NCI-H2107 treated with DMSO at 0.1 percent for 48 hours (cell line): Measurements from ENCODE around the gene KCNMB1.

Experiments used
- DNase-seq: peaks from one replicate; lab custom pipeline; 2025; ENCODE audit not compliant: unreplicated experiment; lab: John Stamatoyannopoulos, UW

Gene KCNMB1

DNA sequence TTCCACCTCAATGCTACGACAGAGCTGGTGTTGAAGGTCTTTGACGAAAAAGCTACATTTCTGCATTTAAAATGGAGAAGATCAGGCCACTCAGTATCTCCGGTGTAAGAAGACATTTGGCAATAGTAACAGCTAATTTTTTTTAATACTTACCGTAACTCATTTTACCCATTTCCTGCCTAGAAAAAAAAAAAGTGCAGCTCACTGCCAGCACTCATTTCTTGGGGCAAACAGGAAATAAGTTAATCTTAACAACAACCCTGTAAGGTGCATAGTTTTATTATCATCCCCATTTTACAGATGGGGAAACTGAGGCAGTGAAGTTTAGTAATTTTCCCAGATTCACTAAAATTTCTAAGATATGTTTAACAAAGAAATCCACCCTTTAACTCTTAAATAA is 27.4 kb upstream of the KCNMB1 start:
- no peak for DNase-seq

DNA sequence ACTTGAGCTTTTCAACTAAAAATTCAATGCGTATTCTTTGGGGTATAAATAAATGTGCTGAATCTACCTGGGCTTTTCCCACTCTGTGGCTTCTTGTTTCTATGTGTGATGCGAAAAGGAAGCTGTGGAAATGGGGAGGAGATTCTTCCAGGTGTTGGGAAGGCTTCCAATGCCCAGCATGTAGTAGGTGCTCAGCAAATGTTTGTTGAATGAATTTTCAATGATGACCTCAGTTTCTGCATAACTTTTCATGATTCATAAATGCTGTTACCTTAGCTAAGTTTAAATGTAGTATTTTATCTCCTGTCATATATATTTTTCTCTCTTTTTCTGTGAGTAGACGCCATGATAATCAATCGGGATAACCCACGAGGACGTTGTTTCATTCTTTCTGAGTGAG is 25.6 kb upstream of the KCNMB1 start:
- DNase-seq = no peak

DNA sequence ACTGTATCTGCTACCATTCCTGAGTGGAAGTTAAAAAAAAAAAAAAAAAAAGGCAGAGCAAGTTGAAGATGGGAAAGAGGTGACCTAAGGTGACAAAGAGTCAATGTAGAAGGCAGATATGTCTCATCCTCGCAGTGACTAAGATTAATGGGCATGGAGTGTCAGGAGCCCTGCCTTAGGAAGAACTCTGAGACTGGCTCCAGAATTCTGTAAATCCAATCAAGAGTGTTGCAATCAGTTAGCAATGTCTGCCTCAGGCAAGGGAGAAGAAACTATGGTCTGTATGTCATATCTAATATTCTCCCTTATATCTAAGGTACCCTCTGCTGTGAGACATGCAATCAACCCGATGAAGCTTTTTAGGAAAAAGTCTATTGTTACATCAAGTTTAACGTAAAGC is 24.7 kb upstream of the KCNMB1 start:
- no peak for DNase-seq

DNA sequence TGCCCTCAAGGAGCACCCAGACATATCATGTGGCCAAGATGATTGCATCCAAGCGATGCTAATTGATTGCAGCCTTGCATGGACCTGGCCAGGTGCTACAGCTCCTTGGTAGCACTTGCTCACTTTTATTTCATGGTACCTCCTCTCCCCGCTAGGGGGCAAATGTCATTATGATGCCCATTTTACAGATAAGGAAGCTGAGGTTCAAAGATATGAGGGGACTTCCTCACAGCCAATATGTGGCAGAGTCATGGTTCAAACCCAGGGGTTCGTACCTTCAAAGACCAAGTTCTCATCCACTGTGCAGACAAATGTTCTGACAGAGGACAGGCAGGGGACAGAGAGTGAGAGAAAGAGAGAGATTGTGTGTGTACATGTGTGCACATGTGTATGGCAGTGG is 21.9 kb upstream of the KCNMB1 start:
- no peak for DNase-seq

DNA sequence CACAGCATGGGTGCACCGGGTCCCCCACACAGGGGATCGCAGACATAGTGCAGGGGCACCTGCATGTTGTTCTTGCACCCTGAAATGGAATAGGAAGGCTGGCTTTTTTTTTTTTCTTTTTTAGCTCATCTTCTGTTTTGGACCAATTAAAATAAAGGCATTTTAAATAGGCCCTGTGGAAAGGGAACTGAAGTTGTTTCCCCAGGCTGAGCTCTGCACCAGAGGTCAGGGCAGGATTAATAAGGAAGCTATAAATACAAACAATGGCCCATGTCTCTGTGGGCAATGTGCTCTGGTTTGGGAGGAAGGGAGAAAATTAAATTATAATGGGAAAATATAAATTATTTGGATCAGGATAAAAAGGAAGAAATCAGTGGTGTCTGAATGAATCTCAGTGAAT is 21.2 kb upstream of the KCNMB1 start:
- no peak for DNase-seq

DNA sequence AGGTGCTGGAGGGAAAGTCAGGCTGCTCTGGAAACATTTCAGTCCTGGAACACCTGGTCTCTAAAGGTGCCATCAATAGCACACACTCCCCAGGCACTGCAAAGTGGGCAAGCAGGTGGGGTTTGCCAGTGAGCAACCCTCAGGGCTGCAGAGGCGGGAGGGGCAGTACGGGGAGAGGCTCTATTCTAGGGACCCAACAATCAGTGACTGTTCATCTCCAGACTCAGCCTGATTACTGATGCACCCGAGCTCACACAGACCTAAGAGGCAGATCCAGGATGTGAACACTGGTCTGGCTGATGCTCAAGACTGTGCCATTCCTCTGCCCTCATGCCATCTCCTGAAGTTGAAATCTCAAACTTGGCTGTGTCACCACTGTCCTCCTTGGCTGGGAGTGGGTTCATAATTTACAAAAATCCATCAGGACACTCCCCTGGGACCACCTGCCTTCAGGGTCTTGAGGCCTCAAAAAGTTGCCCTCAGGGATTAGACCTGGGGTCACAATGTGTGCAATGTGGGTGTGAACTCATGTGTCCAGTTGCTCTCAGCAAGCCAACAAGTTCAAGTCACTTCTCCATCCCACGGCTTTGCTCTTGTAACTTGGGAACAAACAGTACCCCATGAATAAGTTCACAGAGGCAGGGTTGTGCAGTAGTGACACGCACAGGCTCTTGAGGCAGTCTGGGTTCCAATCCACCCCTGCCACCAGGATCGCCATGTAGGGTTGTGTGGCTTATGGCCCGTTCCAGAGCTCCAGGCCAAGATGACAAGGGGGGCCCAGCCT is 19.9 kb upstream of the KCNMB1 start:
- DNase-seq = no peak

DNA sequence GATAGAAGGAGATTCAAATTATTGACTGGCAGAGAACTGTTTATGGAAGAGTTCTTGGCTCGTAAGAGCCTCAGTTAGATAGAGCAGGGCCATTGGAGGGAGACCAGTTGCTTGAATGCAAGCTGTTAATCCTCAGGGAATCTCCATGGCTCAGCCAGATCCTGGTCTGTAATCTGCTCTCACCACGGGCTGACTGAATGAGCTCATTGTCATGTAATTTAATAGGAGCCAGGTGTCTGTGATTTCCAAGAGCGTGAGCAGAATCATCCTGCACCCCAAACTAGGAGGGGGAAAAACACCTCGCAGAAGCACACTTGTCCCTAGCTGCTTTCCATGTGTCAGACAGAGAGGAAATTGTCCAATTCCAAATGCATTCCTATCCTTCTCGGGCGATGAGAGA is 19.1 kb upstream of the KCNMB1 start:
- peak; percentile 62 for DNase-seq

DNA sequence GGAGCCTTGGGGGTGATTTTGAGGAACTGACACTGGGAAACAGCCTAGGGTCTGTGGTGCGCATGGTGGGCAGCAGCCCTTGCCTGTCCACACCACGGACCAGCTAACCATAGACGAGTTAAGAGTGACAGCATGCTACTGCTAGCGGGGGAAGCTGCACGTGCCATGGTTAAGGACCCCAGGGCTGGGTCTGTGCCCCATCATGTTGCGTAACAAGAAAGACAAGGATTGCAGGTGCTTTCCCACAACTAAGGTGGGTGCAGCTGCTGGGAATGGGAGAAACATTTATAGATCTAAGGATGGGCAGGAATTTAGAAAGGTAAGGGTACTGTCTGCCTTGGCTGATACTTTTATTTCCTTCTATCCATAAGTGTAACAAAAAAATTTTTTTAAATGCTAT is 17.9 kb upstream of the KCNMB1 start:
- DNase-seq = no peak

DNA sequence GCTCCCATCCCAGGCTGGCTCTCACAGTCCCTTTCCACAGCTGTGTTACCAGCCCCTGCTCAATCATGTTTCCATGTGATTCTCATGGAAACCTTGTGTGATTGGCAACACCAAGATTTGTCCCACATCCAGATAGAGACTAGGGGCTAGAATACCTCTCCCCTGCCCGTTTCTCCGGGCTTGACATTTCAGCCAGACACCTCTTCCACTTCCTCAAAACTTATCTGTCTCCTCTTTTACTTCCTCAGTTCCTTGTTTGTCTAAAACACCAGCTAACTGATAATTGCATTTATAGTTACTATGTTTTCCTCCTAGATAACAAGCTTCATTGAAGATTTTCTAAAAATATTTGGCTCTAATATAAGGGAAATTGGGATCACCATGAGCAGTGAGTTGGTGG is 16.6 kb upstream of the KCNMB1 start:
- no peak for DNase-seq

DNA sequence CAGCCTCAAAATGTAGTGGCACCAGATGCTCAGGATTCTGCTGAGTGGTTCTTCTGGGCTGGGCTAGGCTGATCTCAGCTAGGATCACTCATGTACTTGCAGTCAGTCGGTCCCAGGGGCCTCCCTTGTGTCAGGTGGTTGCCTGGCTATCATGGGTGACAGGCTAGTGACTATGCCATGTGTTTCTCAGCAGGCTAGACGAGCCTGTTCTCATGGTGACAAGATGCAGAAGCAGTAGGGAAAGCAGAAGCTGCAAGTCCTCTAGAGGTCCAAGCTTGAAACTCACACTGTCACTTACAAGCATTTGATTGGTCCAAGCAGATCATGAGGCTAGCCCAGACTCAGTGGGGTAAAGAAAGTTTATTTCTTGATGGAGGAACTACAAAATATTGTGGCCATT is 15.2 kb upstream of the KCNMB1 start:
- no peak for DNase-seq

DNA sequence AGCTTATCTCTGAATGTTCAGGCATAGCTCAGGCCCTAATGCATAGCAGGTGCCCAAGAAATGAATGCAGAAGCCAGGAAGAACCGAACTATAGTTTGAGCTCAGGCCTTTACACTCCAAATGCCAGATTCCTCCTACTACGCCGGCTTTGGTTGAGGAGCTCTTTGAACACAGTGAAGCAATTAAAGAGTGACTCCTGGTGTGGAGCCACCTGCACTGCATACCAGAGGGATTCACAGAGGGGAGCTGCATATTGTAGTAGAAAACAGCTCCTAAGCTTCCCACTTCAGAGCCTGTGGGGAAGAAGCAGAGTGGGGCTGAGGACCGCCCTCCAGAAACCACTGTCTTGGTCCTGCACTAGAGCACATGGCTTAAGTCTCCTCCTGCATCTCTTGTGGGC is 14.5 kb upstream of the KCNMB1 start:
- no peak for DNase-seq

DNA sequence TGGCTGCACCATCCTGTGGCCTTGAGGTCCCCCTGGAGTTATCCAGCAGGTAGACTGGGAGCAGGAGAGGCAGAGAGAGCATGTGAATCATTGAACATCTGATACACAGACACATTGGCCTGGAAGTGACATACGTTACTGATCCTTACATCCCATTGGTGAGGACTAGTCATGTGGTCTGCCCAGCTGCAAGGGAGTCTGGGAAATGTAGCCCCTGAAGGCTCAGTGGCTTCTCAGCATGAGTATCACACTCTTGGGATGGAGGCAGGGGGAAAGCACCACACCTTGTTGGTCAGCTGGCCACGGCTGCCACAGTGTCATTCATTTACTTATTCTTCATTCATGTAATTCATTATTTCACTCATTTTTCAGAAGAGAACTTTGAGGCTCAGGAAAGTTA is 13.3 kb upstream of the KCNMB1 start:
- DNase-seq = no peak

DNA sequence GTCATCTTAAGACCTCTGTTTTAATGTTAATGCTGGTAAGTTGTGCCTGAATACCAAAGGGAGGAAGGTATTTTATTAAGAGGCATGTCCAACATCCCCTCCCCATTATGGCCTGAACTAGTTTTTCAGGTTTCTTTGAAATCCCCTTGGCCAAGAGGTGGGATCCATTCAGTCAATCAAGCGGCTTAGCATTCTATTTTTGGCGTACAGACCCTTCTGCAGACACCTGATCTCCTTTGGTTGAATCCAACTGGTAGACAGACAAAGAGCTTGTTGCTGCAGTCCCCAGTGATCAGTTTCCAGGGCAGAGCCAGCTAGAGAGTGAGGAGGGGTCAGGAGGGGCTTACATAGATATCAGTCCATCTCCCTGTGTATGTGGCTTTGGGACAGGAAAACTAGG is 7.9 kb upstream of the KCNMB1 start:
- no peak for DNase-seq

DNA sequence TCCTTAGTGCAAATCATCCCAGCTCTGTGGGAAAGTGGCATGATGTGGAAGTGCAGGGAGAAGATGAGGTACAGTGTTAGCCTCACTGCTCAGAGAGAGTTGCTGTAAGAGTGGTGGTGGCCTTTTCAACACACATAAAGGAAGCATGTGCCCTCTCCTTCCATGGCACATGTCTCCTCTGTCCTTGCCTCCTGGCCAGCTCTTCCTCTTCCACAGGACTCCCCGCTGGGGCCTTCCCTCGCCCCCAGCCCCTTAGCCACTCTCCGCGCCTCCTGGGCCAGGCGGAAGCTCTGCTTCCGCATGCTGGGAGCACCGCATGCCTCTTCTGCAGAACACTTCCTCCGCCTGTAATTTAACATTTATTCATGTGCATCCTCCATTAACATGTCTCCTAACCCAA is 4.8 kb upstream of the KCNMB1 start:
- DNase-seq = no peak

DNA sequence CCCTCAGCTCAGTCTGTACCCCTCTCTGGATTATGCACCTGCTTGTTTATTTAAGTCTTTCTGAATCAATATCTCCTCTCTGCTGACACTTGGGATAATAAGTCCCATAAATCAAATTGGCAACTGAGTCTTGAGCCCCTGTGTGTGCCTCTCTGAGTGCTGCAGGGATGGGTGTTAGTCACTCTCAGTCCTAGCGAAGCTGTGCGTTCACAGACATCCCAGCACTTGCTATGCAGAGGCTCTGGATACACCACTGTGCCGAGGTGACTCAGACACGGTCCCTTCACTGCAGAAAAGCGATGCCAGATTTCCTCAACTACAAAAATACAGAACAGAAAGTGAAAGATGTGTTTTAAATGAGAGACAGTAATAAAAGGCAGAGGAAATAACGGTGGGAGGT is 4.1 kb upstream of the KCNMB1 start:
- peak; percentile 5 for DNase-seq

DNA sequence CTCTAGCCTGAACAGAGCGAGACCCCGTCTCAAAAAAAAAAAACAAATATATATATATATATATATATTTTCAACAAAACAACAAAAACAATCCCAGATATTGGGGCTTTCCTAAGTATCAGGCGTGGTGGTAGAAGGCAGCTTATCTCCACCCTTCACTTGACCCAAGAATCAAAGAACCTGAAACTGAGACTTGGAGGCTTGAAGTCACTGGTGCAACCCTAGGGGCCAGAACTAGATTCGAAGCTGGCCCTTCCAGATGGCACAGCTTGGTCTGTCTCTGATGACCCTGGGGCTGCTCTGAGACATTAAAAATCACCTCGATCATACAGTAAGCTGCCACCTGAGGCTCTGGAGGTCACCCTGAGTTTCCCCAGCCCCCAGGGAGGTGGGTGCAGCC is 1.3 kb upstream of the KCNMB1 start:
- DNase-seq = no peak

DNA sequence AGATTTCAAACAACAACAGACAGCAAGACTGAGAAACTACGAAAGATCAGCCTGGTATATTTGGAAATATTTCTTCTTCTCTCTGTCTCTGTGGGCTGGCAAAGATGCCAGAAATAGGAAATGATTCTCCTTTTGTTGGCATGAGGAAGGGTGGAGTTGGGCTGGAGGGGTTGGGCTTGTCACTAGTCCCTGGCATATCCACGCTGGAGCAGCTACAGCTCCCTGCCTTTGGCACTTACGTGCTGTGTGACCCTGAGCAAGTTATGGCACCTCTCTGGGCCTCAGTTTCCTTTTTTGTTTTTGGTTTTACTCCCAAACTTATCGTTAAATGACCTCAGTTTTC is 354 bp upstream of the KCNMB1 start:
- no peak for DNase-seq

DNA sequence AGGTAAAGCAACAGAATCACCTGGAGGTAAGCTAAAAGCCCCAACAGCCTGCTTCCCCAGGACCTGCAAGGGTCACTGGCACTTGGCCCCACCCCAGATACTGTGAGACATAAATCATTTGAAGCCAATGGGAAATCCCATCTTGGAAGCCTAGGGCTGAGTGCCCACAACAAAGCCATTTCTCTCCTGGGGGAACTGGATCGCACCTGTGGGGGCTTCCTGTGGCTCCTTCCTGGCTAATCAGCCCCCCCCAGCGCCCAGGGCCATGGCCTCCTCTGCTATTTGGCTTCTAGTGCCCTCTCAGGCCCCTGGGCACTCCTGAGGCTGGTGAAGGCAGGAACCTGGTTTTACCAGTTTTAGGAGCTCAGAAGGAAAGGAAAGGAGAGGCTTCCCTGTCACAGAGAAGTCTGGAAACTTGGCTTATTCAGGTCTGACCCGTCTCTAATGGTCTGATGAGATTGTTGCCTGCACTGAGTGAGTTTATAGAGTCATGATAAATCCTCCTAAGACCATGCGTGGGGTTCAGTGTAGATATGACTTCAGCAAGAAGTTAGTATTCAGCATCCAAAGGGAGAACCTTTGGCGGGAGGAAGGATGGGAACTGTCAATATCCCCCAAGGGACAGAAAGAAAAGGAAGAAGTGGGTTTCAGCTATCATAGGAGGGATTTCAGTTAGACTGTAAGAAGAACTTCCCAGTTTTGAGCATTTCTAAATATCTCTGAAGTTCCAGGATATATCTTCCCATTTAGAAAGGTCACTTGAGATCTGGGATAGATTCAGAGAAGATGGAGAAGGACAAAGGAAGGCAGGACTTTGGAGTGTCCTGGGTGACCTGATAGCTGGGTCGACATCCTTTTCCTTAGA is 1.2 kb downstream of the KCNMB1 start:
- DNase-seq = no peak

DNA sequence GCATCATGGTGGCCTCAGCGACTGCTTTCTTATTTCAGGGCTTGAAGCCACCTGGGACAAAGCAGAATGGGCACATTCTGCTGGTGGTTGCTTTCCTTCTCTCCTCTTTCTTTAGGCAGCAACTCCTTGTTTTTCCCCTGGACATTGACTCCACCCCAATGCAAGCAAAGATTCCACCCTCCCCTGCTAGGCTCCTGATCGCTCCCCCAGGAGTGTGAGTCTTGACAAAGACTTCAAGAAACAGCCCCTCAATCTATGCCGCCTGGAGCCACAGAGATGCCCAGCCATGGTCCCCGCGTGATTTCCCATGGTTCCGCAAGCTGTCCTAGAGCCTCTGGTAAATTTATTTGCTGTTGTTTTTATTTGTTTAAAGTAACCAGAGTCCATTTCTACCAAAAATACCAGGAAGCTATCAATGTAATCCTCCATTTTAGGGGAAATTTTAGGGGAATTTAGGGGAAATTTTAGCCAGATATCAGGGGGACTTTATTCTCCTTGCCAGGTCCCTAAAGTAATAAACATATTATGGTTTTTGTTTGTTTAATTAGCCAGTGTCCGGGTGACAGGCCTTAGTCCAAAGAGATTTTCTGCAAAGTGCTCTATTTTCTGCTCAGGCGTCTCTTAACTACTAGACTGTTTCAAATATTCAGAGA is 2.3 kb downstream of the KCNMB1 start:
- no peak for DNase-seq

DNA sequence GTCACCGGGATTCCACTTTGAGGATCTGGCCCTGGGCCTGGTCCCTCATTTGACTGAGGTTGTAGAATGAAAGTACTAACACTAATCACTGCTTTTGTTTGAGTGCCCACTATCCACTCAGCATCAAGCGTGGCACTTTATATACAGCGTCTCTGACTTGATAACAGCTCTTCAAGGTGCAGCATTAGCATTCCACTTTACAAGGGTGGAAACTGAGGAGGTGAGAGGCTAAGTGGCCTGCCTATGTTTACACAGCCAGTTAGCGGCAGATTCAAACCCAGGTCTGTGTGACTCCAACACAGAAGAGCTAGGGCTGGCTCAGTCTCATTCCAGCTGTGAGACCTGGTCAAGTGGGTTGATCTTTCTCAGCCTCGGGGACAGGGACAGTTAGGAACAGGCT is 5.9 kb downstream of the KCNMB1 start:
- no peak for DNase-seq

DNA sequence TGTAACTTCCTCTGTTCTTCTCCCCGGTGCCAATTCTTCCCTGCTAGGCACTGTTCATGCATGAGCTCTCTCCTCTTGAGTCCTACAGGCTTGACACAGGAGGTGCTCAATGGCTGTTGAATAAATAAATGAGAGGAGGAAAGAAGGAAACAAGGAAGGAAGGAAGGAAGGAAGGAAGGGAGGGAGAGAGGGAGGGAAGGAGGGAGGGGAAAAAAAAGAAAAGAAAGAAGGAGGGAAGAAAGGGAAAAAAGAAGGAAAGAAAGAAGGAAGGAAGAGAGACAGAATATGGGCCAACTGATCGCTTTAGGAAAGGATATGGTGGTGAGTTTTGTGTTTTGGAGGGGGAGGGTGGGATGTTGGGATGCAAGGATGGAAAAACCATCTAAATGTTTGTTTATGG is 6.4 kb downstream of the KCNMB1 start:
- no peak for DNase-seq

DNA sequence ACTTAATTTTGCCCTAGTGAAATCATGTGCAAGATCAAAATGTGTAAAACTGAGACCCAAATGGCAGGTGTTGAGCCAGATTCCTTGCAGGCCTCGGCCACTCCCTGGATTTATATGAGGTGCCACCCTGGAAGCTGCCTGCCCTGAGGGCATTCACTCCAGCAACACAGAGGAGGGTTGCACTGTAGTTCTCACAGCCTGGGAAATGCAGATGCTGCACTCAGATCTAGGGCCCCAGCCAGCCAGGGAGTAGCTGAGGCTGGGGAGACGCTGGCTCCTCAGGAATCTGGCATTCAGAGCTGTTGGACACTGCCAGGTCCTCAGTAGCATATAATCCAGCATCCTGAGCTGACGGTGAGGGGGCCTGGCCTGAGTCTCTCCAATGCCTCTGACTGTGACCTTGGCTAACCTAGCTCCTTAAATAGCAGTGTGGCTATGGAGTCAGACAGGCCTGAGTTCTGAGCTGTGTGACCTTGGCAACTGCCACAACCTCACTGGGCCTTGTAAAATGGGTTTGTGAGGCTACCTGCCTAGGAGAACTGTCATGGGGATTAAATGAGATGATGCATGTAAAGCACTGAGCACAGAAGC is 8.7 kb downstream of the KCNMB1 start:
- no peak for DNase-seq
